Measurements from ENCODE around the gene SESTD1.
A peak's percentile ranks its signal among the peaks of the same experiment; 100 is the strongest.
"Not testable (repeated sequence)": the region's sequence is repeated elsewhere in the genome, so short reads cannot be mapped to it uniquely, and the experiment has no call there.

SESTD1 gene

GRCh38 chr2:179255129-179255528 lies 9.5 kb downstream of the SESTD1 start:
- no peak overlapping the region for H3K27ac Mint-ChIP-seq
- H3K4me1 Mint-ChIP-seq: peaks cover 61% of the 10 kb centered on the region

GRCh38 chr2:179253226-179253625 lies 11.4 kb downstream of the SESTD1 start:
- DNase-seq (no peak), ATAC-seq (peak; percentile 62)
- peaks cover 4% of the 10 kb centered on the region for H3K36me3 Mint-ChIP-seq (ENCODE audit: low read depth)
- peaks cover 3% of the 10 kb centered on the region for H3K27me3 Mint-ChIP-seq
- no peak overlapping the region for H3K4me3 Mint-ChIP-seq
- peaks cover 64% of the 10 kb centered on the region for H3K4me1 Mint-ChIP-seq
- H3K9me3 Mint-ChIP-seq: peaks cover 12% of the 10 kb centered on the region
- H3K27ac Mint-ChIP-seq: peak overlapping the region; percentile 61

More at GRCh38 chr2:179255129-179255528, 9.5 kb downstream of the SESTD1 start:
- Mint-ChIP-seq H3K36me3 (ENCODE audit: low read depth) (peaks cover 1% of the 10 kb centered on the region), H3K9me3 (peaks cover 4% of the 10 kb centered on the region), H3K4me3 (no peak overlapping the region), H3K27me3 (peaks cover 3% of the 10 kb centered on the region)
- DNase-seq: no peak
- no peak for ATAC-seq

- Mint-ChIP-seq H3K4me3 (no peak overlapping the region), H3K4me1 (peaks cover 68% of the 10 kb centered on the region), H3K36me3 (ENCODE audit: low read depth) (peaks cover 4% of the 10 kb centered on the region), H3K27ac (peak overlapping the region; percentile 61), H3K27me3 (peaks cover 3% of the 10 kb centered on the region), H3K9me3 (peaks cover 12% of the 10 kb centered on the region)
- ATAC-seq: no peak
- DNase-seq: no peak
These were observed 12.2 kb downstream of the SESTD1 start for GRCh38 chr2:179252423-179252822.

GRCh38 chr2:179251870-179252269 lies 12.8 kb downstream of the SESTD1 start:
- H3K27me3 Mint-ChIP-seq: peaks cover 3% of the 10 kb centered on the region
- H3K36me3 Mint-ChIP-seq (ENCODE audit: low read depth): peaks cover 4% of the 10 kb centered on the region
- peak; percentile 50 for ATAC-seq
- peak overlapping the region; percentile 41 for H3K27ac Mint-ChIP-seq
- H3K4me3 Mint-ChIP-seq: no peak overlapping the region
- no peak for DNase-seq
- peaks cover 12% of the 10 kb centered on the region for H3K9me3 Mint-ChIP-seq
- H3K4me1 Mint-ChIP-seq: peaks cover 70% of the 10 kb centered on the region

GRCh38 chr2:179250848-179251504 lies 13.7 kb downstream of the SESTD1 start:
- DNase-seq (no peak), ATAC-seq (no peak)
- Mint-ChIP-seq H3K4me3 (no peak overlapping the region), H3K27me3 (no peaks in the 10 kb centered on the region), H3K9me3 (peaks cover 13% of the 10 kb centered on the region), H3K36me3 (ENCODE audit: low read depth) (peaks cover 9% of the 10 kb centered on the region), H3K4me1 (peaks cover 72% of the 10 kb centered on the region), H3K27ac (peak overlapping the region; percentile 74)

- Mint-ChIP-seq H3K9me3 (peaks cover 12% of the 10 kb centered on the region), H3K27ac (peak overlapping the region; percentile 74), H3K4me3 (peak overlapping the region; percentile 36), H3K4me1 (peaks cover 69% of the 10 kb centered on the region), H3K27me3 (peaks cover 1% of the 10 kb centered on the region), H3K36me3 (ENCODE audit: low read depth) (peaks cover 9% of the 10 kb centered on the region)
- ATAC-seq: peak; percentile 34
- DNase-seq: no peak
These were observed 14.5 kb downstream of the SESTD1 start for GRCh38 chr2:179250095-179250494.

- H3K4me1 Mint-ChIP-seq: peaks cover 61% of the 10 kb centered on the region
- peaks cover 9% of the 10 kb centered on the region for H3K36me3 Mint-ChIP-seq (ENCODE audit: low read depth)
- no peak overlapping the region for H3K27ac Mint-ChIP-seq
- peaks cover 1% of the 10 kb centered on the region for H3K27me3 Mint-ChIP-seq
- peaks cover 12% of the 10 kb centered on the region for H3K9me3 Mint-ChIP-seq
- DNase-seq (no peak), ATAC-seq (no peak)
- peak overlapping the region; percentile 36 for H3K4me3 Mint-ChIP-seq
These were observed 16.6 kb downstream of the SESTD1 start for GRCh38 chr2:179248024-179248348.

GRCh38 chr2:179247318-179248023 lies 17.2 kb downstream of the SESTD1 start:
- DNase-seq (no peak), ATAC-seq (no peak)
- no peak overlapping the region for H3K27ac Mint-ChIP-seq
- H3K27me3 Mint-ChIP-seq: peaks cover 1% of the 10 kb centered on the region
- H3K4me3 Mint-ChIP-seq: peak overlapping the region; percentile 36
- peaks cover 12% of the 10 kb centered on the region for H3K9me3 Mint-ChIP-seq
- peaks cover 9% of the 10 kb centered on the region for H3K36me3 Mint-ChIP-seq (ENCODE audit: low read depth)
- H3K4me1 Mint-ChIP-seq: peaks cover 57% of the 10 kb centered on the region

- H3K4me1 Mint-ChIP-seq: peaks cover 55% of the 10 kb centered on the region
These were observed 18.8 kb downstream of the SESTD1 start for GRCh38 chr2:179245843-179246242.

GRCh38 chr2:179243046-179243445 lies 21.6 kb downstream of the SESTD1 start:
- Mint-ChIP-seq H3K9me3 (peaks cover 8% of the 10 kb centered on the region), H3K4me1 (peaks cover 62% of the 10 kb centered on the region), H3K4me3 (no peak overlapping the region), H3K27ac (no peak overlapping the region), H3K27me3 (peaks cover 3% of the 10 kb centered on the region), H3K36me3 (ENCODE audit: low read depth) (peaks cover 7% of the 10 kb centered on the region)
- ATAC-seq: no peak
- DNase-seq: no peak

More at GRCh38 chr2:179245843-179246242, 18.8 kb downstream of the SESTD1 start:
- ATAC-seq, H3K4me3 Mint-ChIP-seq, H3K27me3 Mint-ChIP-seq, DNase-seq, H3K27ac Mint-ChIP-seq: not testable (repeated sequence)
- Mint-ChIP-seq H3K9me3 (peaks cover 15% of the 10 kb centered on the region), H3K36me3 (ENCODE audit: low read depth) (peaks cover 11% of the 10 kb centered on the region)

GRCh38 chr2:179240481-179241451 lies 23.9 kb downstream of the SESTD1 start:
- Mint-ChIP-seq H3K9me3 (peaks cover 4% of the 10 kb centered on the region), H3K27me3 (peaks cover 3% of the 10 kb centered on the region), H3K4me3 (no peak overlapping the region), H3K27ac (peak overlapping the region; percentile 65), H3K4me1 (peaks cover 59% of the 10 kb centered on the region), H3K36me3 (ENCODE audit: low read depth) (peaks cover 2% of the 10 kb centered on the region)
- no peak for DNase-seq
- no peak for ATAC-seq

- peak overlapping the region; percentile 11 for H3K4me3 Mint-ChIP-seq
- peaks cover 2% of the 10 kb centered on the region for H3K36me3 Mint-ChIP-seq (ENCODE audit: low read depth)
- H3K27me3 Mint-ChIP-seq: peaks cover 2% of the 10 kb centered on the region
- no peak for DNase-seq
- H3K27ac Mint-ChIP-seq: peak overlapping the region; percentile 65
- peaks cover 4% of the 10 kb centered on the region for H3K9me3 Mint-ChIP-seq
- H3K4me1 Mint-ChIP-seq: peaks cover 61% of the 10 kb centered on the region
- ATAC-seq: no peak
These were observed 24.8 kb downstream of the SESTD1 start for GRCh38 chr2:179239838-179240237.

GRCh38 chr2:179239195-179239594 lies 25.4 kb downstream of the SESTD1 start:
- Mint-ChIP-seq H3K27ac (peak overlapping the region; percentile 65), H3K4me1 (peaks cover 60% of the 10 kb centered on the region), H3K36me3 (ENCODE audit: low read depth) (peaks cover 2% of the 10 kb centered on the region), H3K4me3 (no peak overlapping the region), H3K9me3 (peaks cover 4% of the 10 kb centered on the region), H3K27me3 (peaks cover 2% of the 10 kb centered on the region)
- ATAC-seq: peak; percentile 80
- DNase-seq: no peak

- Mint-ChIP-seq H3K36me3 (ENCODE audit: low read depth) (peaks cover 2% of the 10 kb centered on the region), H3K4me1 (peaks cover 57% of the 10 kb centered on the region), H3K27me3 (peaks cover 2% of the 10 kb centered on the region), H3K4me3 (no peak overlapping the region), H3K27ac (no peak overlapping the region), H3K9me3 (peaks cover 4% of the 10 kb centered on the region)
- DNase-seq: no peak
- ATAC-seq: no peak
These were observed 26.6 kb downstream of the SESTD1 start for GRCh38 chr2:179238027-179238426.

Data from activated naive CD8-positive, alpha-beta T cell treated with anti-CD3 and anti-CD28 coated beads, Interleukin-2, amount 50 U/mL, for 24 hours (primary cell).